Upper lobe of left lung (tissue), 4 donors: ENCODE results near the gene CNTNAP2.

Experiments used
- EP300 ChIP-seq, 4 donors: sonication (generic); formaldehyde crosslinking; IDR thresholded peaks; one replicate each; pipeline ENCODE4 v1.5.1; 2017; ENCODE audit warnings: antibody characterized with exemption in 4 of 4, control low read depth in 2 of 4
- POLR2A ChIP-seq, 4 donors: fragments of 450-650 bp; IDR thresholded peaks; one replicate each; pipeline ENCODE4 v1.5.1; 2016 to 2017; ENCODE audit warnings: antibody characterized with exemption in 4 of 4, mild to moderate bottlenecking in 2 of 4
- POLR2AphosphoS5 ChIP-seq, 2 donors: sonication (generic); formaldehyde crosslinking; IDR thresholded peaks; one replicate each; pipeline ENCODE4 v1.5.1; 2017; ENCODE audit warnings: antibody characterized with exemption in 2 of 2
- TF ChIP-seq, protein P1 (sequence below), 6 experiments: fragments of 450-650 bp in 4 of 6; fragments of 200-600 bp in 2 of 6; sonication (generic) in 2 of 6; IDR thresholded peaks; one replicate each; pipeline ENCODE4 v1.5.1; 2016 to 2019; ENCODE audit warnings: antibody characterized with exemption in 6 of 6

DNA sequence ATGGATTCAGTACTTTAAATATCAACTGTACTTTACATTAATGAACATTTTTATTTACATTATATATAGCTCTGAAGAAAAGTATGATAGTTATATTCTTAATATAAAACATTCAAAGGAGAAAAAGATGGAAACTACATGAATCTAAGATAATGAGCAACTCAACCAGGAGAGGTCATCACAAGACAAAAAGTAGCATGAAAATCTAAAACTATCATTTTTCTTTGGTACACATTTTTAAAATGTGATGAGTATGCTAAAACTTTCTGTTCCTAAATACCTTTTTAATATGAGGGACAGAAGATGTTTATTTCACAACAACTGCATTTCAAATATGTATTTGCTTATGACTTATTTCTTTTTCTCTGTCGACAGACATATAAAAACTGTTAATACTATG is 2.4 kb downstream of the CNTNAP2 start:
- TF ChIP-seq, protein P1, sequence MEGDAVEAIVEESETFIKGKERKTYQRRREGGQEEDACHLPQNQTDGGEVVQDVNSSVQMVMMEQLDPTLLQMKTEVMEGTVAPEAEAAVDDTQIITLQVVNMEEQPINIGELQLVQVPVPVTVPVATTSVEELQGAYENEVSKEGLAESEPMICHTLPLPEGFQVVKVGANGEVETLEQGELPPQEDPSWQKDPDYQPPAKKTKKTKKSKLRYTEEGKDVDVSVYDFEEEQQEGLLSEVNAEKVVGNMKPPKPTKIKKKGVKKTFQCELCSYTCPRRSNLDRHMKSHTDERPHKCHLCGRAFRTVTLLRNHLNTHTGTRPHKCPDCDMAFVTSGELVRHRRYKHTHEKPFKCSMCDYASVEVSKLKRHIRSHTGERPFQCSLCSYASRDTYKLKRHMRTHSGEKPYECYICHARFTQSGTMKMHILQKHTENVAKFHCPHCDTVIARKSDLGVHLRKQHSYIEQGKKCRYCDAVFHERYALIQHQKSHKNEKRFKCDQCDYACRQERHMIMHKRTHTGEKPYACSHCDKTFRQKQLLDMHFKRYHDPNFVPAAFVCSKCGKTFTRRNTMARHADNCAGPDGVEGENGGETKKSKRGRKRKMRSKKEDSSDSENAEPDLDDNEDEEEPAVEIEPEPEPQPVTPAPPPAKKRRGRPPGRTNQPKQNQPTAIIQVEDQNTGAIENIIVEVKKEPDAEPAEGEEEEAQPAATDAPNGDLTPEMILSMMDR (IDR thresholded peaks at IDR 0.05), result no peak
- TF ChIP-seq POLR2A (IDR thresholded peaks at IDR 0.05) (no peak), POLR2AphosphoS5 (IDR thresholded peaks at IDR 0.05) (no peak), EP300 (IDR thresholded peaks at IDR 0.05) (no peak)
